Activated T-cell treated with anti-CD3 and anti-CD28 coated beads for 24 hours (primary cell): ENCODE measurements around the gene RAI2.
"Not testable (repeated sequence)": the region's sequence is repeated elsewhere in the genome, so short reads cannot be mapped to it uniquely, and the experiment has no call there.

ENCODE experiments used
- DNase-seq: peaks from one replicate; pipeline ENCODE4 v3.0.0-alpha.2; 2020; ENCODE audit warnings: low read depth

The RAI2 gene

DNA sequence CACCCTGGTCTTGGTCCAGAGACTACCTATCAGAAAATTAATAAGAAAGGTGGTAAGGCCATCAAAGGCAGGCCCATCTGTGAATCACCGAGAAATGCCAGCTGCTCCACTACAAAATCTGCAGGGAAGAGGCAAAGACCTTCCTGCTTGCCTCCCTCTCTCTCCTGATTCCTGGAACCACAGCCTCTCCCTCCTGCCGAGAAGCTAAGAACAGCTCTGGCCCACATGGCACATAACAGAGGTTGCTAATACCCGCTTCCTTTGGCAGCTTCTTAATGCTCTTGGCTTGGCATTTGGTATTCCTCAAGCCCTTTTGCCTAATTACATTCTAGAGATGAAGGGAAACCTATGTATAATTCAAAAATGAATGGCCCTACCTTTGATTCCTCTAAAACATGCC, 32.9 kb downstream of the RAI2 start:
- DNase-seq, result no peak

DNA sequence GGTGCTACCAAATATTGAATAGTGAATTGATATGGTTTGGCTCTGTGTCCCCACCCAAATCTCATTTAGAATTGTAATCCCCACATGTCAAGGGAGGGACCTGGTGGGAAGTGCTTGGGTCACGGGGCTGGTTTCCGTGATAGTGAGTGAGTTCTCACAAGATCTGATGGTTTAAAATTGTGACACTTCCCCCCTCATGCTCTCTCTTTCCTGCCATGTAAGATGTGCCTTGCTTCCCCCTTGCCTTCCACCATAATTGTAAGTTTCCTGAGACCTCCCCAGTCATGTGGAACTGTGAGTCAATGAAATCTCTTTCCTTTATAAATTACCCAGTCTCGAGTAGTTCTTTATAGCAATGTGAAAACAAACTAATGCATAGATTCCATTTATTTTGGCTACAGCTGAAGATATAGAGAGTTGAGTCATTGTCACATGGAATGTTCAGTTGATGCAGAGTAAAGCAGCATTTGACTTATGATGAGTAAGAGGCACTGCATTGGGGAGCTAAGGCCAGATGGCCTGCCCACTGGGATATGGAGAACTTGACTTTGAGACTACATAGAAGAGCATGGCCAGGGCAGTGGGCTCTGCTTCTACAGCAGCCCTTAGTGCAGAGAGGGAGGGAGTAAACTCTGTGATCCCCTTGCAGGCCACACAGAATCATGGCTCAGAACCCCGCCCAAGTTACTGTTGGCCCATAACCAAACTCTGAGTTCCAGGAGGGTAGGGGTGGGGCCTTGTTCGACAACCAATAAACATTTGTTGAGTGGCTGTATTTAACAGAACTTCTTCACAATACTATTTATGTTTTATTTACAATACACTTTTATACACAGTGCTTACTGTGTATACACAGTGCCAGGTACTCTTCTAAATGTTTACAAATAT, 34.2 kb downstream of the RAI2 start:
- DNase-seq, result no peak

GRCh38 chrX:17824980-17825379, 36.1 kb downstream of the RAI2 start:
- DNase-seq, result no peak

- no peak for DNase-seq
Observed at GRCh38 chrX:17822351-17822750, 38.7 kb downstream of the RAI2 start.

DNA sequence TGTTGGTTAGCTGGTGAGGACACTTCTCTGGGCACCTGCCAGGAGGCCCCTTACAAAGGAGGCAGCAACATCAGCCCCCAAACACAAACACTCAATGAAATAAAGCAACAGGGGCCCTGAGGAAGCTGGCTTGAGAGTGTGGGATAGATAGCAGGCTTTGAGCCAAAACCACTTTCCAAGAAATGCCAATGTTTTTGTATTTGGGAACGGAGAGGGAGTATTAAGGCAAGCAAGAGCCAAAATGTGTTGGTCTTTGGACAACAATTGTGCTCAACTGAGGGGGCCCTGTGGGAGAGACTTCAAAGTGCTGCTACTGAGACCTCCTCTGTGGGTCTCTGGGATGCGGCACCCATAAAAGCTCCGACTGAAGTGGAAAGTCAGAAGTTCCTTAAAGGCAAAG, 41.0 kb downstream of the RAI2 start:
- DNase-seq, result no peak

- no peak for DNase-seq
Observed at GRCh38 chrX:17818726-17819125, 42.4 kb downstream of the RAI2 start.

DNA sequence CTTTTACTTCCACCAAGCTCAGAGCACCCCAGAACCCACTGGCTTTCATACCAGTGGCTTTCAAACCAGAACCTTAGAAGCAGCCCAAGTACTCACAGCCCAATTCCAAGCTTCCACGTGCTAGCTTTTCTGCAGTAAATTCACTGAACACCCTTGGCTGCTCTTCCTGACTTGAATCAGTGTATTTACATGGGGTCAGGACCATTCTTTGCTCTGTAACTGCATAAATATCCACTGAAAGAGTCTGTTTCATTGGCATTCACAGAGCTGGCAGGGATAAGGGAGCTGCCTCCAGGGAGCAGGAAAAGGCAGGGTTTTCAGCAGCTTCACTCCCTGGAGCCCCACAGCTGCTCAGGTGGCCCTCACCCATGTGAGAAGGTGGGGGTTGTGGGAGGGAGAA, 43.8 kb downstream of the RAI2 start:
- no peak for DNase-seq

- no peak for DNase-seq
Observed at GRCh38 chrX:17814557-17814956, 46.5 kb downstream of the RAI2 start.

- DNase-seq, result no peak
Observed at GRCh38 chrX:17814059-17814458, 47.0 kb downstream of the RAI2 start.

- DNase-seq, result no peak
Observed at GRCh38 chrX:17813277-17813676, 47.8 kb downstream of the RAI2 start.

DNA sequence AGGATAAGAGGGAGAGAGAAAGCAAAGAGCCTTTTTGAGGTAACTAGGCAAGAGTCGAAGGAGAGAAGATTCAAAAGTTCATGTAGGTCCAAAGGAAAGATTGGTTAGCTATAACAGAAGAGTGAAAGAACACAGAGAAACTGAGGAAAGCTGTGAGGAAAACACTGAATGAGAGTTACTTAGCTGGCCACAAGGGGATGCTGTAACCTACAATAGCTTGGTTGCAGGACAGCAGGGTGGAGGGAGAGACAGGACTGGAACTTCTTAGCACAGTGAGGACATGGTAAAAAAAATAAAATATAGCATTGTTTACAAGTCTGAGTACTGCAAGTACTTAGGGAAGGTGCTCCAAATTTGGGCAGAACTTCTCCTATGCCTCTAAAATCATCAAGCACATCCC, 48.3 kb downstream of the RAI2 start:
- no peak for DNase-seq

GRCh38 chrX:17809984-17810383, 51.1 kb downstream of the RAI2 start:
- DNase-seq, result no peak

DNA sequence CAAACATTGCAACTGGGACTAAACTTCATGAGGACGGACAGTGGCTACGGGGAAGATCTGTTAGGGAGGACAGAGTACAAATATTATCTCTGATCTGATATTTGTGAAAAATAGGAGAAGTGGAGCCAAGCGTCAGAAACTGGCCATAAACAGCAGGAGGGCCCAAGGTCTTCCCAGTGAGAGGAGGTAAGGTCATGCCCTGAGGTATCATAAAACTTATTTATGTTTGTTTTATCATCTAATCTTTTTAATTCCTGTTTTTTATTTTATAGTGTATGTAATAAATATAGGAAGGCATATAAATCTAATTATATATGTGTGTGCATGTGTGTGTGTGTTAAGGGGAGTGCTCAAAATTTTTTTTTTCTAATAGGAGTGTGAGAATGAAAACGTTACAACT, 51.8 kb downstream of the RAI2 start:
- no peak for DNase-seq

GRCh38 chrX:17805120-17805519, 56.0 kb downstream of the RAI2 start:
- no peak for DNase-seq

GRCh38 chrX:17803449-17803848, 57.6 kb downstream of the RAI2 start:
- no peak for DNase-seq

- DNase-seq, result no peak
Observed at GRCh38 chrX:17802756-17803155, 58.3 kb downstream of the RAI2 start.

GRCh38 chrX:17801431-17801830, 59.7 kb downstream of the RAI2 start:
- DNase-seq, result no peak

DNA sequence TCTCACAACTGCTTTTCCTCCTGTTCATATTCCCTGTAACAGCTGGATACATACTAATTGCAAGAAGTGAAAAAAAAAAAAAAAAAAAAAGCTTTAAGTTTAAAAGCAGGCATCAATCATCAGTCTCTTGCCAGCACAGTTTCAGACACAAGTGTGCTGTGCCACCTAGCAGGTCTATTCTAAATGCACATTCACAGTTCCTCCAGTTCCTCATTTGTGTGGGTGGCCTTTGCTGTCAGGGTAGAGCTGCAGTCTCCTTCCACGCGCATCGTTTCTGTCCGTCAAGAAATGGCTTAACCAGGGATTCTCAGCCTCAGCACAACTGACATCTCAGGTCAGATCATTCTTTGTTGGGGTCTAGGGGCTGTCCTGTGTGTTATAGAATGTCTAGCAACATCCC, 62.2 kb downstream of the RAI2 start:
- no peak for DNase-seq

DNA sequence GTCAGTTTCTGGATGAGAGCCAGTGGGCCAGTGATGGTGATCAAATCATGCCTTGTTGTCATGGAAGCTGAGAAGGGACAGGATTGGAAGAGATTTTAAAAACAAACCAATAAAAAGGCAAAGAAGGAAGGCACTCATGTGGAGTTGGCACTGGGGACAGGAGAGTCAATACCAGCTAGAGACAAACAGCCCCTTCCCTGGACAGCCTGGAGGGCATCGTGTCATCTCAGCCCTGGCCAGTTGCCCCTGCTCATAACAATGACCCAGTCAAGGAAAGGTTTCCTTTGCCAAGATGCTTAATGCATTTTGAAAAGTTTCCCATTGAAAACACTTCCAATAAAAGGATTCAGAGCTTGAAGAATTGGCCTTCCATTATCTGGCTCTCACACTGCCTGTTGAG, 68.3 kb downstream of the RAI2 start:
- DNase-seq, result no peak

- no peak for DNase-seq
Observed at GRCh38 chrX:17788956-17789562, 72.0 kb downstream of the RAI2 start.

DNA sequence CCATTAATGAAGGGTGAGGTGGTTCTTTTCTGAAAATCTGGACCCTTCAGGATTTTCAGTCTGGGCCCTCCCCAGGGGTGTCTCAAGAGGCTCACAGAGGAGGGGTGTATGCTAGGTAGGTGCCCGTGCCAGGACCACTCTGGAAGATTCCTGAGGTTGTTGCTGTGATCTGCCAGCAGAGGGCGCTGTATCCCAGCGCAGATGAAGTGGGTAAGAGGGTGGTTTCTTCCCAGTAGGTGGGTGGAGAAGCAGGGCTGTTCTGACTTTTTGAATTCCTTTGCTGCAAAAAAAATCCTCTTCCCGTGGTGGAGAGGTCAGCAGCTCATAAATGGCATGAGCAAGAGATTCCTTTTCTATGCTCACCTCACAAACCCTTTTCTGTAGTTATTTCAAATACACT, 72.7 kb downstream of the RAI2 start:
- DNase-seq, result peak; percentile 7

- DNase-seq, result no peak
Observed at GRCh38 chrX:17787557-17787956, 73.5 kb downstream of the RAI2 start.

DNA sequence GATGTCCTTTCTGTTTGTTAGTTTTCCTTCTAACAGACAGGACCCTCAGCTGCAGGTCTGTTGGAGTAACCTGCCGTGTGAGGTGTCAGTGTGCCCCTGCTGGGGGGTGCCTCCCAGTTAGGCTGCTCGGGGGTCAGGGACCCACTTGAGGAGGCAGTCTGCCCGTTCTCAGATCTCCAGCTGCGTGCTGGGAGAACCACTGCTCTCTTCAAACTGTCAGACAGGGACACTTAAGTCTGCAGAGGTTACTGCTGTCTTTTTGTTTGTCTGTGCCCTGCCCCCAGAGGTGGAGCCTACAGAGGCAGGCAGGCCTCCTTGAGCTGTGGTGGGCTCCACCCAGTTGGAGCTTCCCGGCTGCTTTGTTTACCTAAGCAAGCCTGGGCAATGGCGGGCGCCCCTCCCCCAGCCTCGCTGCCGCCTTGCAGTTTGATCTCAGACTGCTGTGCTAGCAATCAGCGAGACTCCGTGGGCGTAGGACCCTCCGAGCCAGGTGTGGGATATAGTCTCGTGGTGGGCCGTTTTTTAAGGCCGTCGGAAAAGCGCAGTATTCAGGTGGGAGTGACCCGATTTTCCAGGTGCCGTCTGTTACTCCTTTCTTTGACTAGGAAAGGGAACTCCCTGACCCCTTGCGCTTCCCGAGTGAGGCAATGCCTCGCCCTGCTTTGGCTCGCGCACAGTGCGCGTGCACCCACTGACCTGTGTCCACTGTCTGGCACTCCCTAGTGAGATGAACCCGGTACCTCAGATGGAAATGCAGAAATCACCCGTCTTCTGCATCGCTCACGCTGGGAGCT, 74.3 kb downstream of the RAI2 start:
- not testable (repeated sequence) for DNase-seq
